NCI-H69 (cell line): ENCODE measurements around the gene DENND5A.

Experiments used
- DNase-seq: peaks from one replicate; lab custom pipeline; 2025; lab: John Stamatoyannopoulos, UW

Gene DENND5A

DNA sequence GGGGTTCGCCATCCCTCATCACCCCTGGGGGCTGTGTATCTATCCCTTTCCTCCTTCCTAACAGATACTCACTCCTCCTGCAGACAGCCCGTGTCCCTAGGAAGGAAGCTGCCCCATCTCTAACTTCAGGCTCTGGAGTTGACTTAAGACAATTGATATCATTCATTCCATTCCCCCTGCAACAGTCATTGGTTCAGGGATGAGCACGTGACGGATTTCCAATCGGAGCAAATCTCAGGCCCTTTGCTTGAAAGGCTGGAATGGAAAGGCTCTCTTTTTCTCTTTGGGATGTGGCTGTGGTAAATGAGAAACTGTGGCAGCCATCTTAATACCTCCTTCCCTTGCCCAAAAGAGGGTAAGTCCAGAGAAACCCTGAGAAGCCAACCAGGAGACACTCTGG lies 168.7 kb downstream of the DENND5A start:
- no peak for DNase-seq

DNA sequence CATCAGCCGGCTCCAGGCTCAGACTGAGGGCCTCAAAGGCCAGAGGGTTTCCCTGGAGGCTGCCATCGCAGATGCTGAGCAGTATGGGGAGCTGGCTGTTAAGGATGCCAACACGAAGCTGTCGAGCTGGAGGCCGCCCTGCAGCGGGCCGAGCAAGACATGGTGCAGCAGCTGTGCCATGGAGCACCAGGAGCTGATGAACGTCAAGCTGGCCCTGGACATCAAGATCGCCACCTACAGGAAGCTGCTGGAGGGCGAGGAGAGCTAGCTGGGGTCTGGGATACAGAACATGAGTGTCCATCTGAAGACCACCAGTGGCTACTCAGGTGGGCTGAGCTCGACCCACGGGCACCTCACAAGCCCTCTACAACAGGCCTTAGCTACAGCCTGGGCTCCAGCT lies 169.7 kb downstream of the DENND5A start:
- DNase-seq: no peak

DNA sequence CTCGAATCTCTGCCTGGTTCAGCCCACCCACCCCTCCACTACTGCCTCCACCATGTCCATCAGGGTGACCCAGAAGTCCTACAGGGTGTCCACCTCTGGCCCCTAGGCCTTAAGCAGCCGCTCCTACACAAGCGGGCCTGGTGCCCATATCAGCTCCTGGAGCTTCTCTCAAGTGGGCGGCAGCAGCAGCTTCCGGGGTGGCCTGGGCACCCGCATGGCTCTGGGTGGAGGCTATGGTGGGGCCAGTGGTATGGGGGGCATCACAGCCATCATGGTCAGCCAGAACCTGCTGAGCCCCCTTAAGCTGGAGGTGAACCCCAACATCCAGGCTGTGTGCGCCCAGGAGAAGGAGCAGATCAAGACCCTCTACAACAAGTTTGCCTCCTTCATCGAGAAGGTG lies 170.7 kb downstream of the DENND5A start:
- no peak for DNase-seq

DNA sequence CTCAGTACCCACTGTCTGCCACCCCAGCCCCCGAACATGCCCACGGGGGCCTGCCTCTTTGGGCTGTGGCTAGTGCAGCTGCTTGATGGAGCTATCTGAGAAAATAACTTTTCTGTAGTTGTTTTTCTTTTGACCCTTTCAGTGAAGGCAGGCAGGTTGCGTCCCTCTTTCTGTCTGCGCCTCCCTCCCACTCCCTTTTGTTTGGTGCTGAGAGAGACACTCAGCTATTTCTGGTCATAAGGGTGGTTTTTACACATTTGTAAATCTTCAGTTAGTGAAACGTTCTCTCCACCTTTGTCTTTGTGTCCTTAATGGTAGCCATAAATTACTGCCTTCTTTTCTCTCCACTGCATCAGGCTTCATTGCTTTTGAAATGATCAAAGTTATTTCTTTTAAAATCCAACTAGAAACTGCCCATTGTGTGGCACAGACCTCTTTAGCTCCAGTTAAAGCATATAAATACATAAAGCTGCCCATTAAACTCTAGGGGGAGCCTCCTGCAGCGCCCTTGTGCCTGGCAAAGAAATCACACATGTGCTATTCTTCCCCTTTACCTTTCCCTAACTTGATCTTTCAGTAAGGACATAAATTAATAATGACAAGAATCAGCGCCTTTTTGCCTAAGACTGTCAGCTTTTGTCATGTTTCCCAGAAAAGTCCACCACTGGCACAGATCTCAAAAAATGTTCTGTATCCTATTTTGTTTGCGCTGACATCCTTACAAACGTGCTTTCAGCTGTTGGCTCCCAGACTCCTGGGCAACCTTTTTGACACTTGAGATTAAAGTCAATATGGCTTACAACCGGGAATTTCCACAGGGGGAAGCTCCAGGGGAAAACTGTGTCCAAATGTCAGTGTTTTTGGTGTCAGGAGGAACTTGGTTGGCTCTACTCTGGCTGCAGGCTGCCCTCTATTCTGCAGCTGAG lies 172.0 kb downstream of the DENND5A start:
- peak; percentile 91 for DNase-seq

DNA sequence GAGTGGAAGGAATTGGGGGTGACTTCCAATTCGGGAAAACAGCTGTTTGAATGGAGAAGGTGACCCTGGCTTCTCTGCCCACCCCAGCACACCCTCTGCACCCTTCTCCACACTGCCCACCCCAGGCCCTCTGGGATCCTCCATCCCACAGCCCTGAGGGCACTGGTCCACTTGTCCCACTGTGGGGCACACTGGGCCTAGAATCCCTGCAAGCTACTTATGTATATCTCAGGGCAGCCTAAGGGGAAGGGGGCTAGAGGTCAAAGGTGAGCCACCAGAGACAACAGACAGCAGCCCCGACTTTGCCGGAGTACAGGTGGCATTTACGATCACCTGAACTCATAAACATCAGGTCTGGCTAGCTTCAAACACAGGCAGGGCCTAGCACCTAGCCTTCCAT lies 173.1 kb downstream of the DENND5A start:
- DNase-seq: peak; percentile 52

DNA sequence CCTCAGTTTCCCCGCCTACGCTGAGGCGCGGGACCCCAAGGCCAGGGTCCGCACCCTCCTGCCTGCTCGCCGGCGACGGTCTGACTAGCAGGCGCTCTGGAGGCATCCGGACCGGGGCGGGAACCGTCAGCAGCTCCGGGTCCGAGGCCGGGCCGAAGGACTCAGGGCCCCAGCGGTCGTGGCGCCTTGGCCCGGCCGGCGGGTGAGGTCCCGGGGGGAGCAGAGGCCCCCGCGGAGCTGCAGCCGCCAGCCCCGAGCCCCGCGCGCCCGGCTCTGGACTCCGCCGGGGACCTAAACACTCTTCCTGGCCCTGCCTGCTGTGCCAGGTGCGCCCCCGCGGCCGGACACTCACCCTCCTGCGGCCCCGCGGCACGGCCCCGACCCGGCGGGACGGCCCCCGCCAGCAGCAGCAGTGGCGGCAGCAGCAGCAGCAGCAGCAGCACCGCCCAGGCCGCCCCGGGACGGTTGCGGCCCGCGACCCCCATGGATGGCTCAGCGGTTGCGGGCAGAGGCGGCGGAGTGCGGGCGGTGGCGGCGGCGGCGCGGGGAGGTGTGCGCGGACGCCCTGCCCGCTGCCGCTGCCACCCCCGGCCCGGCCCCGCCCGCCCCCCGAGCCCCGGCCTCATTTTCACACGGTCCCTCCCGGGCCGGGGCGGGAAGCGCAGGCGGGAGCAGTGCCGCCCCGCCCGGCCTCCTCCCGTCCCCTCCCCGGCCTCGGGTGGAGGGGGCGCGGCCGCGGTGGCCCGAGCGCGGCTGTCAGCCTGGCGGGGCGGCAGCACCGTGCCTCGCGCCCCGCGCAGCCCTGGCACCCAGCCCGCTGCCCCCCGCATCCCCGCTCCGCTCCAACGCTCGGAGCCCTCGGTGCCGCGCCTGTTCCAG lies 173.9 kb downstream of the DENND5A start, which contains the start of gene SCUBE2:
Gene SCUBE2 (minus strand): TSS at position 556 of the 879 bp plus-strand sequence. CDS start 71 bp downstream, at position 485.
- DNase-seq: peak; percentile 55

DNA sequence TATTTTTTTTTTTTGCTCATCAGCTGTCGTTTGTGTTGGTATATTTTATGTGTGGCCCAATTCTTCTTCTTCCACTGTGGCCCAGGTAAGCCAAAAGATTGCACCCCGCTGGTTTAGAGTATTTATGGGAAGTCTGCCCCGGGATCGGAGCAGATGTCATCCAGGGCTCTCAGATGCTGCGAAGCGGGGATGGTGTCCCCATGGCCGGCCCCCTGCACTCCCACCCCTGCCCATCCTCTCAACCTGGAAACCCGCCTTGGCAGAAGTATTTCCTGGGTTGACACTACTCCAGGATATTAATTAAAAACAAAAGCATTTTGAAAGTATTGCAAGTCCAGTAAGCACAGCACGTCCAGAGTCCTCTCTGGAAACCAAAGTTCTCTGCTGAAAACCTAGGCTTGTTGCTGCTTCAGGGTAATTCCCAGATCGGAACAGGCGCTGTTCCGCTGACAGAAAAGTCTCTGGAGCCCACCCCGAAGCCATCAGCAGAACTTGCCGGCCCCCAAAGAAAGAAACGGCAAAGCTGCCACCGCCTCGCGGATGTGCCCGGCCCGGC lies 174.6 kb downstream of the DENND5A start:
- DNase-seq: no peak

DNA sequence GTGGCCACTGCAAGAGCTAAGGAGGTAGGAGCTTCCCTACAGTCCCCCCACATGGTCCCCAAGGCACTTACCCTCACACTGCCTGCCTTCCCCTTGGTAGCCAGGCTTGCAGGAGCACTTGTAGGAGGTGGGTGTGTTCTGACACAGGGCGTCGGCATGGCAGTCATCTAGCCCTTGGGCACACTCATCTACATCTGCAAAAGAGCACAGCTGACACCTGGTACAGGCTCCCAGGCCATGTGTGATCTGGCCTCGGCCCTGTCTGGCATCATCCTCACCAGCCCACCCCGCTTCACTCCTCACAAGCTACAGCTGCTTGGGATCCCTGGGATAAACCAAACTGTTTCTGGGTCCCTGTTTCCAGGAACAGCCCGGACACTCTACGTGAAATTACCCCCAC lies 175.5 kb downstream of the DENND5A start:
- DNase-seq: peak; percentile 27

DNA sequence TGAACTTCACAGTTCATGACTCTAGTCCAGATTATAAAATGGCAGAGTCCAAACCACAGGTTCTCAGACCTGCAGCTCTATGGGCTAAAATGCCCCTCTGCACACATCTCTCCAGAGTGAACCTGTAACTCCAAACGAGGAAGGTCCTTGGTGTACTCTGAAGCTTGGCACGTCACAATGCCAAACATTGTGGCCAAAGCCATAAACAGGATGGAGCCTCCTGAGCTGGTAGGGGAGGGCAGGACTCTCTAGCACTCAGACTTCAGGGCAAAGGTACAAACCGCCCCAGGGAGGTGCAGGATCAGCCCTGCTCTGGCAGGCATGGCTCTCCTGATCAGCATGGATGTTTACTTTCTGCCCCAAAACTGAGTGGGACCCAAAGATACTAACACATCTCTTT lies 176.1 kb downstream of the DENND5A start:
- no peak for DNase-seq
